Cardiac fibroblast (primary cell): ENCODE measurements around the gene MAPK14.

Experiments
- DNase-seq, 2 donors: peaks; one replicate each; pipeline versions ENCODE4 v3.0.0 to v3.0.0-alpha.2; 2010; ENCODE audit warnings: low read depth in 2 of 2
- H3K4me3 ChIP-seq, 2 donors: replicated peaks in 1 of 2; 1 replicate in 1 of 2; 2 replicates in 1 of 2; pipeline ENCODE4 v1.5.1; 2011; ENCODE audit warnings: low read depth in 2 of 2, low read length in 2 of 2, mild to moderate bottlenecking in 2 of 2, moderate library complexity in 1 of 2
- TF ChIP-seq, protein P1 (sequence below): IDR thresholded peaks from one replicate; pipeline ENCODE4 v1.5.1; 2011; ENCODE audit warnings: low read depth, mild to moderate bottlenecking, low read length, inconsistent platforms

MAPK14 gene

DNA sequence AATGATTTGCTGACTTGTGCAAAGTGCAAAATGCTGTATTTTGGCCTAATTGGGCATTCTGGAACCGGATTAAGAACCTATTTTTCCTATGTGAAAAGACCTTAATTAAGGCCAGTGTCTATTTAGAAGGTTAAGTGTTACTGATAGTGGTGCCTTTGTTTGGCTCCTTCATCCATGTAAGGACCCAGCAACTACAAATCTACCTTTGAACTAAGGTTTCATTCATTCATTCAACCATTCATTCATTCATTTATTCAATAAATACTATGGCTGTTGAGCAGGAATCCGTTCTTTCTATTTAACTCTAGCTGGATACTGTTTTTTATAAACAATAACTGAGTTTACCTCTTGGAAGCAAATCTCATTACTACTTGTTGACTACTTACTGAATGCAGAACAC is 33.6 kb downstream of the MAPK14 start:
- TF ChIP-seq, protein P1, sequence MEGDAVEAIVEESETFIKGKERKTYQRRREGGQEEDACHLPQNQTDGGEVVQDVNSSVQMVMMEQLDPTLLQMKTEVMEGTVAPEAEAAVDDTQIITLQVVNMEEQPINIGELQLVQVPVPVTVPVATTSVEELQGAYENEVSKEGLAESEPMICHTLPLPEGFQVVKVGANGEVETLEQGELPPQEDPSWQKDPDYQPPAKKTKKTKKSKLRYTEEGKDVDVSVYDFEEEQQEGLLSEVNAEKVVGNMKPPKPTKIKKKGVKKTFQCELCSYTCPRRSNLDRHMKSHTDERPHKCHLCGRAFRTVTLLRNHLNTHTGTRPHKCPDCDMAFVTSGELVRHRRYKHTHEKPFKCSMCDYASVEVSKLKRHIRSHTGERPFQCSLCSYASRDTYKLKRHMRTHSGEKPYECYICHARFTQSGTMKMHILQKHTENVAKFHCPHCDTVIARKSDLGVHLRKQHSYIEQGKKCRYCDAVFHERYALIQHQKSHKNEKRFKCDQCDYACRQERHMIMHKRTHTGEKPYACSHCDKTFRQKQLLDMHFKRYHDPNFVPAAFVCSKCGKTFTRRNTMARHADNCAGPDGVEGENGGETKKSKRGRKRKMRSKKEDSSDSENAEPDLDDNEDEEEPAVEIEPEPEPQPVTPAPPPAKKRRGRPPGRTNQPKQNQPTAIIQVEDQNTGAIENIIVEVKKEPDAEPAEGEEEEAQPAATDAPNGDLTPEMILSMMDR: no peak
- H3K4me3 ChIP-seq: no peak overlapping the region
- DNase-seq: no peak

DNA sequence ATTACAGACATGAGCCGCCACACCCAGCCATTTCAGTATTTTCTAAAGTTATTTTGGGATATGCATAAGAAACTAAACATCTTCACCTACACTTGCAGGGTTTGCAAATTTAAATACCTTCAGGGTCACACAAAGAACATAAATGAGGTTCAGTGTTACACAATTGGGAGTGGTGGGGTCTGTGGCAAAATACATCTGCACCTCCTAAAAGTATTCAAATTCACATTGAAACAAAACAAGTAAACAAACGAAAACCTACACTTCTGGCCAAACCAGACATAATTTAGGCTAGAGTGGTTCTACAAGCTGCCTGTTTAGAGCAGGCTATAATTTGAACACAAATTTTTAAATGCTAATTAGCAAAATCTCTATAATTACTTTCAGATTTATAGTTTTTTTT is 34.6 kb downstream of the MAPK14 start:
- DNase-seq: no peak
- no peak overlapping the region for H3K4me3 ChIP-seq
- TF ChIP-seq, protein P1: no peak

DNA sequence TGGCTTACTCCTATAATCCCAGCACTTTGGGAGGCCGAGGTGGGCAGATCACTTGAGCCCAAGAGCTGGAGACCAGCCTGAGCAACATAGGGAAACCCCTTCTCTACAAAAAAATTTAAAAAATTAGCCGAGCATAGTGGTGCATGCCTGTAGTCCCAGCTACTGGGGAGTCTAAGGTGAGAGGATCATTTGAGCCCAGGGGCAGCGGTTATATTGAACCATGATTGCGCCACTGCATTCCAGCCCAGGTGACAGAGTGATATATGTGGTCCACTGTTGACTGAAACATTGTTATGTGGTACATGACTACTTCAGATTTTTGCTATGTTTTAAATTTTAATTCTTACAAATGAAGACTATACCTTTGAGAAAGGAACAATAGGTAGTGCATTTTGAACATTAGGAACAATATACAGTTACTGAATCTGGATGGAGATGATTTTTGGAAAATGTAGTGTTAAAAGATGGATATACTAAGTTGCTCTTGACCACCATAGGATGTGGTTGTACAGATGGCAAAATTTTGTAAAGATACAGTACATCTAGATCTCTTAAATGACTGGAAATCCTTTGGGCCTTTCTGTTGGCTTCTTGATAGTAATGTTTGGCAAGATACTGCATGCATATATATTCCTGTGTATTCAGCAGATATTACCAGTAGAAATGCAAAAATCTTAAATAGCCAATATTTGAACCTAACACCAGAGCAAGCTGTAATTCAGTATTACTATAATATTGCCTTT is 35.9 kb downstream of the MAPK14 start:
- TF ChIP-seq, protein P1: no peak
- no peak overlapping the region for H3K4me3 ChIP-seq
- no peak for DNase-seq

DNA sequence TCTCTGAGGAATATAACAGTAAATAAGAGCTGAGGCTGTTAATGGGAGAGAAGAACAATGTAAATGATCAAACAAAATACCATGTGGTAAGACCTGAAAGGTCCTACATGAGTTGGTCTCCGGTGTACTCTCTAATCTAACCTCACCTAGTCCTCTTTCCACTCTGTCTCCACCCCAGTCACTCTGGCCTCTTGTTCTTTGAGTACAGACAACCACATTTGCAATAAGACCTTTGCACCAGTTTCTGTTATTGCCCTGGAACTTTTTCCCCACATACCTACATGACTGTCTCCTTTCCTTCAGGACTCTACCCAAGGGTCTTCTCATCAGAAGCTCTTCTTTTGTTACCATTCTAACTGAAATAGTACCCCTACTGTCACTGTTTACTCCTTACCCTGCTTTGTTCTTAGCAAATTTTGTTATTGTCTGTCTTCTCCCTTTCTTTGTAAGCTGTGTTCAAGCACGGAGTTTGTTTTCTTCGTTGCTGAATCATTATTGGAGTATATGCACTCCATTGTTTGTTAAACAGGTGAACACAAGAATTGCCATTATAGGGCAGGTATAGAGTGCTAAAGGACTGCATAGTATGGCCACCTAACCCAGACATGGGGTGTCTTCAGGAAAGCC is 37.3 kb downstream of the MAPK14 start:
- no peak overlapping the region for H3K4me3 ChIP-seq
- TF ChIP-seq, protein P1: no peak
- DNase-seq: no peak

DNA sequence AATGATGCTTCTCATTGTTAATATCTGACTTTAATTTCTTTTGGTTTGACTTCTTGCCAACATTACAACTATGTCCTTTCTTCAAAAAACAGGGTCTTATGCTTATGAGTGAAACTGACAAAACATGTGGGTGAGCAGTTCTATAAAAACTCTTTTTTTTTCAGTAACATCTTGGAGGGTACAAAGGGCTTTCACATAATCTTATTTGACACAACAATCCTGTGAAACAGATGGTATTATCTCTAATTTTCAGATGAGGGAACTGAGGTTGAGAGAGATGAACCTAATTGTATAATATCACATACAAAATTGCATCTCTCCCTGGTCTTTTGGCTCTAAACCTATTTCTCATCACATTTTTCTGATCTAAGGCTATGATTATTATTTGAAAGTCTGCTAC is 38.3 kb downstream of the MAPK14 start:
- TF ChIP-seq, protein P1: no peak
- no peak for DNase-seq
- H3K4me3 ChIP-seq: no peak overlapping the region

DNA sequence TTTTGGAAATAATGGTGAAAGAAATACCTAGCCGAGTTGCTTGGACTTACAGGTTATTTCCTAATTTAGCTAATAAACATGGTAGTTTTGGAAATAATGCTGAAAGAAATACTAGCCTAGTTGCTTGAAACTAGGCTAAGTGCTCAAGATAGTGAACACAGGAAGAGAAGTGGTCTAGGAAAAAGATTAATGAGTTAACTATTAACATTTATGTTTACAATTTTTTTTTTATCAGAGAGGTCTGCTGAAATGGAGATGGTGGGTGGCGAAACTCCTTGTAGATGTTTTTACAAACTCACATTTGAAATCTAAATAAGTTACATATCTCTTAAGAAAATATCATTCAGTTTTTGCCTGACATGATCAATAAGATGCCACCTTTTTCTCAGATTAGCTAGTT is 39.2 kb downstream of the MAPK14 start:
- H3K4me3 ChIP-seq: no peak overlapping the region
- TF ChIP-seq, protein P1: no peak
- DNase-seq: no peak
